HEK293 (cell line): ENCODE data around the gene GJA9.
A peak's percentile ranks its signal among the peaks of the same experiment; 100 is the strongest.

Source experiments
- IKZF3 ChIP-seq: fragments of 450-650 bp; IDR thresholded peaks from 2 replicates; pipeline ENCODE4 v1.5.0; 2018; ENCODE audit warnings: missing biosample characterization, mild to moderate bottlenecking, missing genetic modification characterization, moderate library complexity
- MEIS1 ChIP-seq: sonication (generic); formaldehyde crosslinking; IDR thresholded peaks from 2 replicates; pipeline ENCODE4 v1.8.1; 2022; ENCODE audit warnings: missing genetic modification reagents, mild to moderate bottlenecking, borderline replicate concordance
- SP2 ChIP-seq: fragments of 450-650 bp; formaldehyde crosslinking; IDR thresholded peaks from 2 replicates; pipeline ENCODE4 v1.5.1; 2016; ENCODE audit warnings: missing biosample characterization, missing genetic modification characterization
- ZBTB48 ChIP-seq: fragments of 450-650 bp; formaldehyde crosslinking; IDR thresholded peaks from 2 replicates; pipeline ENCODE4 v1.5.1; 2016; ENCODE audit warnings: missing biosample characterization, missing genetic modification characterization
- ZEB2 ChIP-seq: fragments of 450-650 bp; formaldehyde crosslinking; IDR thresholded peaks from 2 replicates; pipeline ENCODE4 v1.5.1; 2016; ENCODE audit warnings: missing biosample characterization, missing genetic modification characterization
- ZIC2 ChIP-seq: fragments of 450-650 bp; formaldehyde crosslinking; IDR thresholded peaks from 2 replicates; pipeline ENCODE4 v1.5.1; 2016; ENCODE audit warnings: missing biosample characterization, missing genetic modification characterization
- ZNF114 ChIP-seq: fragments of 450-650 bp; formaldehyde crosslinking; IDR thresholded peaks from 2 replicates; pipeline ENCODE4 v1.5.0; 2017; ENCODE audit warnings: missing biosample characterization, missing genetic modification characterization
- ZNF211 ChIP-seq: fragments of 450-650 bp; formaldehyde crosslinking; IDR thresholded peaks from 2 replicates; pipeline ENCODE4 v1.5.1; 2016; ENCODE audit warnings: low read depth, missing biosample characterization, missing genetic modification characterization
- ZNF266 ChIP-seq: fragments of 450-650 bp; formaldehyde crosslinking; IDR thresholded peaks from 2 replicates; pipeline ENCODE4 v1.5.1; 2016; ENCODE audit warnings: missing biosample characterization, missing genetic modification characterization, low read depth
- ZNF335 ChIP-seq: fragments of 450-650 bp; formaldehyde crosslinking; conservative IDR thresholded peaks from 2 replicates; pipeline ENCODE4 v1.5.1; 2016; ENCODE audit warnings: missing biosample characterization, missing genetic modification characterization
- ZNF354C ChIP-seq: fragments of 450-650 bp; formaldehyde crosslinking; IDR thresholded peaks from 2 replicates; pipeline ENCODE4 v1.5.1; 2016; ENCODE audit warnings: missing biosample characterization, missing genetic modification characterization, low read depth, borderline replicate concordance
- ZNF48 ChIP-seq: fragments of 450-650 bp; formaldehyde crosslinking; IDR thresholded peaks from 2 replicates; pipeline ENCODE4 v1.5.1; 2016; ENCODE audit warnings: missing biosample characterization, missing genetic modification characterization
- ZNF624 ChIP-seq: fragments of 450-650 bp; formaldehyde crosslinking; IDR thresholded peaks from 2 replicates; pipeline ENCODE4 v1.5.1; 2017; ENCODE audit warnings: missing biosample characterization, missing genetic modification characterization
- ZNF791 ChIP-seq: fragments of 450-650 bp; formaldehyde crosslinking; IDR thresholded peaks from 2 replicates; pipeline ENCODE4 v1.5.1; 2016; ENCODE audit warnings: missing biosample characterization, missing genetic modification characterization
- ZXDB ChIP-seq: fragments of 450-650 bp; formaldehyde crosslinking; IDR thresholded peaks from 2 replicates; pipeline ENCODE4 v1.5.1; 2016; ENCODE audit warnings: missing biosample characterization, missing genetic modification characterization
- TF ChIP-seq, protein P1 (sequence below): fragments of 450-650 bp; formaldehyde crosslinking; IDR thresholded peaks from 2 replicates; pipeline ENCODE4 v1.5.1; 2016; ENCODE audit warnings: missing biosample characterization, missing genetic modification characterization, borderline replicate concordance
- TF ChIP-seq, protein P2 (sequence below): fragments of 450-650 bp; formaldehyde crosslinking; IDR thresholded peaks from 2 replicates; pipeline ENCODE4 v1.5.1; 2016; ENCODE audit warnings: missing biosample characterization, missing genetic modification characterization
- TF ChIP-seq, protein P3 (sequence below): fragments of 450-650 bp; formaldehyde crosslinking; IDR thresholded peaks from 2 replicates; pipeline ENCODE4 v1.5.1; 2016; ENCODE audit warnings: missing biosample characterization, missing genetic modification characterization
- TF ChIP-seq, protein P4 (sequence below): fragments of 450-650 bp; formaldehyde crosslinking; IDR thresholded peaks from 2 replicates; pipeline ENCODE4 v1.5.1; 2016; ENCODE audit warnings: missing biosample characterization, missing genetic modification characterization
- TF ChIP-seq, protein P5 (sequence below): fragments of 450-650 bp; formaldehyde crosslinking; IDR thresholded peaks from 2 replicates; pipeline ENCODE4 v1.5.1; 2017; ENCODE audit warnings: missing biosample characterization, missing genetic modification characterization
- TF ChIP-seq, protein P6 (sequence below): fragments of 450-650 bp; formaldehyde crosslinking; conservative IDR thresholded peaks from 2 replicates; pipeline ENCODE4 v1.5.1; 2016; ENCODE audit warnings: low read depth, missing biosample characterization, missing genetic modification characterization
- TF ChIP-seq, protein P7 (sequence below): fragments of 450-650 bp; formaldehyde crosslinking; IDR thresholded peaks from 2 replicates; pipeline ENCODE4 v1.5.1; 2017; ENCODE audit warnings: missing biosample characterization, missing genetic modification characterization

The GJA9 gene

DNA sequence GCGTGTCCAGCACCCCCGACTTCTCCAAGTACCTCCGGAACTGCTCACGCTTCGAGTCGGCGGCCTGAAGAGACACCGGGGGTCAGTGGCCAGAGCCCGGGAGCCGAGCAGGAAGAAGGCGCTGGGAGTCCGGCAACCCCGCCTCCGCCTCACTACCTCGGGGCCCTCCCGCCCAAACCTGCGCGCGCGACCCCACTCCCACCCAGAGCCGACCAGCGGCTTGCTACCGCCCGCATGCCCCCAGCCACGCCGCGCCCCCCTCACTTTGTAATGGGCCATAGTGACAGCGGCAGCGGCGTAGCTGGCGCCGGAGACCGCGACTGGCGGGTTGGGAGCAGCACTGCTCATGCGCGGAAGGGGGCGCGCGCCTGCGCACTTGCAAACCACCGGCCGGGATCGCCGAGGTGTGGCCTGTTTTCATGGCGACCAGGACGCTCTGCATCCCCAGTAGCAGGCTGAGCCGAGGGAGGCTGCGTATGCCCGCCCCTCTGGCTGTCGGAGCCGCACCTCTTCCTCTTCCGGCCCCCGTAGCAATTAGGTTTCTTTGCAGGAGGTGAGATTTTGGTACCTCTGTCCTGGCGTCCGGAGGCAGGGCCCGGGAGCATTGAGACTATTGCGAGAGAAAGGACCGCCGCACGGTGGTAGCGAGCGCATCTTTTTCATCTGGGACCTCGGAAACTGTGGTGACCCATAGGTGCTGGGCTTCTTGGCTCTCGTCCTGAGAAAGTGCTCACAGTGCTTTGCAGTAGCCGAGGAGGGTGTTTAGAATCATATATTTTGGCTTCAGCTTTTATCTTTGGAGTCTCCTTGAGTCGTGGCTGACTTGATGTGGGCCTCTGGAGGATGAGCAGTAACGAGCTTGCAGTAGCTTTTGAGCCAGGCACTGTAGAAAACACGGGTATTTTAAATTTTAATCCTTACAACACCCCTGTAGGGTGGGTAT is 8.1 kb downstream of the GJA9 start, which contains the start of gene MYCBP (continued):
- peak; percentile 63; the same call in 1 of the 2 replicates for TF ChIP-seq ZXDB (tag by site-specific recombination)
- TF ChIP-seq, protein P1, sequence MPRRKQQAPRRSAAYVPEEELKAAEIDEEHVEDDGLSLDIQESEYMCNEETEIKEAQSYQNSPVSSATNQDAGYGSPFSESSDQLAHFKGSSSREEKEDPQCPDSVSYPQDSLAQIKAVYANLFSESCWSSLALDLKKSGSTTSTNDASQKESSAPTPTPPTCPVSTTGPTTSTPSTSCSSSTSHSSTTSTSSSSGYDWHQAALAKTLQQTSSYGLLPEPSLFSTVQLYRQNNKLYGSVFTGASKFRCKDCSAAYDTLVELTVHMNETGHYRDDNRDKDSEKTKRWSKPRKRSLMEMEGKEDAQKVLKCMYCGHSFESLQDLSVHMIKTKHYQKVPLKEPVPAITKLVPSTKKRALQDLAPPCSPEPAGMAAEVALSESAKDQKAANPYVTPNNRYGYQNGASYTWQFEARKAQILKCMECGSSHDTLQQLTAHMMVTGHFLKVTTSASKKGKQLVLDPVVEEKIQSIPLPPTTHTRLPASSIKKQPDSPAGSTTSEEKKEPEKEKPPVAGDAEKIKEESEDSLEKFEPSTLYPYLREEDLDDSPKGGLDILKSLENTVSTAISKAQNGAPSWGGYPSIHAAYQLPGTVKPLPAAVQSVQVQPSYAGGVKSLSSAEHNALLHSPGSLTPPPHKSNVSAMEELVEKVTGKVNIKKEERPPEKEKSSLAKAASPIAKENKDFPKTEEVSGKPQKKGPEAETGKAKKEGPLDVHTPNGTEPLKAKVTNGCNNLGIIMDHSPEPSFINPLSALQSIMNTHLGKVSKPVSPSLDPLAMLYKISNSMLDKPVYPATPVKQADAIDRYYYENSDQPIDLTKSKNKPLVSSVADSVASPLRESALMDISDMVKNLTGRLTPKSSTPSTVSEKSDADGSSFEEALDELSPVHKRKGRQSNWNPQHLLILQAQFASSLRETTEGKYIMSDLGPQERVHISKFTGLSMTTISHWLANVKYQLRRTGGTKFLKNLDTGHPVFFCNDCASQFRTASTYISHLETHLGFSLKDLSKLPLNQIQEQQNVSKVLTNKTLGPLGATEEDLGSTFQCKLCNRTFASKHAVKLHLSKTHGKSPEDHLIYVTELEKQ (tag by site-specific recombination) = no peak
- peak; percentile 86 for TF ChIP-seq SP2 (tag by site-specific recombination)
- no peak for TF ChIP-seq ZNF114 (tag by site-specific recombination)
- TF ChIP-seq MEIS1 (CRISPR knock-in tag) = no peak
- TF ChIP-seq, protein P2, sequence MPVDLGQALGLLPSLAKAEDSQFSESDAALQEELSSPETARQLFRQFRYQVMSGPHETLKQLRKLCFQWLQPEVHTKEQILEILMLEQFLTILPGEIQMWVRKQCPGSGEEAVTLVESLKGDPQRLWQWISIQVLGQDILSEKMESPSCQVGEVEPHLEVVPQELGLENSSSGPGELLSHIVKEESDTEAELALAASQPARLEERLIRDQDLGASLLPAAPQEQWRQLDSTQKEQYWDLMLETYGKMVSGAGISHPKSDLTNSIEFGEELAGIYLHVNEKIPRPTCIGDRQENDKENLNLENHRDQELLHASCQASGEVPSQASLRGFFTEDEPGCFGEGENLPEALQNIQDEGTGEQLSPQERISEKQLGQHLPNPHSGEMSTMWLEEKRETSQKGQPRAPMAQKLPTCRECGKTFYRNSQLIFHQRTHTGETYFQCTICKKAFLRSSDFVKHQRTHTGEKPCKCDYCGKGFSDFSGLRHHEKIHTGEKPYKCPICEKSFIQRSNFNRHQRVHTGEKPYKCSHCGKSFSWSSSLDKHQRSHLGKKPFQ (tag by site-specific recombination) = no peak
- no peak for TF ChIP-seq ZNF48
- TF ChIP-seq, protein P3, sequence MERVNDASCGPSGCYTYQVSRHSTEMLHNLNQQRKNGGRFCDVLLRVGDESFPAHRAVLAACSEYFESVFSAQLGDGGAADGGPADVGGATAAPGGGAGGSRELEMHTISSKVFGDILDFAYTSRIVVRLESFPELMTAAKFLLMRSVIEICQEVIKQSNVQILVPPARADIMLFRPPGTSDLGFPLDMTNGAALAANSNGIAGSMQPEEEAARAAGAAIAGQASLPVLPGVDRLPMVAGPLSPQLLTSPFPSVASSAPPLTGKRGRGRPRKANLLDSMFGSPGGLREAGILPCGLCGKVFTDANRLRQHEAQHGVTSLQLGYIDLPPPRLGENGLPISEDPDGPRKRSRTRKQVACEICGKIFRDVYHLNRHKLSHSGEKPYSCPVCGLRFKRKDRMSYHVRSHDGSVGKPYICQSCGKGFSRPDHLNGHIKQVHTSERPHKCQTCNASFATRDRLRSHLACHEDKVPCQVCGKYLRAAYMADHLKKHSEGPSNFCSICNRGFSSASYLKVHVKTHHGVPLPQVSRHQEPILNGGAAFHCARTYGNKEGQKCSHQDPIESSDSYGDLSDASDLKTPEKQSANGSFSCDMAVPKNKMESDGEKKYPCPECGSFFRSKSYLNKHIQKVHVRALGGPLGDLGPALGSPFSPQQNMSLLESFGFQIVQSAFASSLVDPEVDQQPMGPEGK = peak; percentile 81
- TF ChIP-seq, protein P4, sequence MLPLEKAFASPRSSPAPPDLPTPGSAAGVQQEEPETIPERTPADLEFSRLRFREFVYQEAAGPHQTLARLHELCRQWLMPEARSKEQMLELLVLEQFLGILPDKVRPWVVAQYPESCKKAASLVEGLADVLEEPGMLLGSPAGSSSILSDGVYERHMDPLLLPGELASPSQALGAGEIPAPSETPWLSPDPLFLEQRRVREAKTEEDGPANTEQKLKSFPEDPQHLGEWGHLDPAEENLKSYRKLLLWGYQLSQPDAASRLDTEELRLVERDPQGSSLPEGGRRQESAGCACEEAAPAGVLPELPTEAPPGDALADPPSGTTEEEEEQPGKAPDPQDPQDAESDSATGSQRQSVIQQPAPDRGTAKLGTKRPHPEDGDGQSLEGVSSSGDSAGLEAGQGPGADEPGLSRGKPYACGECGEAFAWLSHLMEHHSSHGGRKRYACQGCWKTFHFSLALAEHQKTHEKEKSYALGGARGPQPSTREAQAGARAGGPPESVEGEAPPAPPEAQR (tag by site-specific recombination) = no peak
- TF ChIP-seq, protein P5, sequence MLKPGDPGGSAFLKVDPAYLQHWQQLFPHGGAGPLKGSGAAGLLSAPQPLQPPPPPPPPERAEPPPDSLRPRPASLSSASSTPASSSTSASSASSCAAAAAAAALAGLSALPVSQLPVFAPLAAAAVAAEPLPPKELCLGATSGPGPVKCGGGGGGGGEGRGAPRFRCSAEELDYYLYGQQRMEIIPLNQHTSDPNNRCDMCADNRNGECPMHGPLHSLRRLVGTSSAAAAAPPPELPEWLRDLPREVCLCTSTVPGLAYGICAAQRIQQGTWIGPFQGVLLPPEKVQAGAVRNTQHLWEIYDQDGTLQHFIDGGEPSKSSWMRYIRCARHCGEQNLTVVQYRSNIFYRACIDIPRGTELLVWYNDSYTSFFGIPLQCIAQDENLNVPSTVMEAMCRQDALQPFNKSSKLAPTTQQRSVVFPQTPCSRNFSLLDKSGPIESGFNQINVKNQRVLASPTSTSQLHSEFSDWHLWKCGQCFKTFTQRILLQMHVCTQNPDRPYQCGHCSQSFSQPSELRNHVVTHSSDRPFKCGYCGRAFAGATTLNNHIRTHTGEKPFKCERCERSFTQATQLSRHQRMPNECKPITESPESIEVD (tag by site-specific recombination) = no peak
- no peak for TF ChIP-seq ZBTB48 (tag by site-specific recombination)
- TF ChIP-seq ZNF791 = no peak
- no peak for TF ChIP-seq ZNF266
- TF ChIP-seq, protein P6, sequence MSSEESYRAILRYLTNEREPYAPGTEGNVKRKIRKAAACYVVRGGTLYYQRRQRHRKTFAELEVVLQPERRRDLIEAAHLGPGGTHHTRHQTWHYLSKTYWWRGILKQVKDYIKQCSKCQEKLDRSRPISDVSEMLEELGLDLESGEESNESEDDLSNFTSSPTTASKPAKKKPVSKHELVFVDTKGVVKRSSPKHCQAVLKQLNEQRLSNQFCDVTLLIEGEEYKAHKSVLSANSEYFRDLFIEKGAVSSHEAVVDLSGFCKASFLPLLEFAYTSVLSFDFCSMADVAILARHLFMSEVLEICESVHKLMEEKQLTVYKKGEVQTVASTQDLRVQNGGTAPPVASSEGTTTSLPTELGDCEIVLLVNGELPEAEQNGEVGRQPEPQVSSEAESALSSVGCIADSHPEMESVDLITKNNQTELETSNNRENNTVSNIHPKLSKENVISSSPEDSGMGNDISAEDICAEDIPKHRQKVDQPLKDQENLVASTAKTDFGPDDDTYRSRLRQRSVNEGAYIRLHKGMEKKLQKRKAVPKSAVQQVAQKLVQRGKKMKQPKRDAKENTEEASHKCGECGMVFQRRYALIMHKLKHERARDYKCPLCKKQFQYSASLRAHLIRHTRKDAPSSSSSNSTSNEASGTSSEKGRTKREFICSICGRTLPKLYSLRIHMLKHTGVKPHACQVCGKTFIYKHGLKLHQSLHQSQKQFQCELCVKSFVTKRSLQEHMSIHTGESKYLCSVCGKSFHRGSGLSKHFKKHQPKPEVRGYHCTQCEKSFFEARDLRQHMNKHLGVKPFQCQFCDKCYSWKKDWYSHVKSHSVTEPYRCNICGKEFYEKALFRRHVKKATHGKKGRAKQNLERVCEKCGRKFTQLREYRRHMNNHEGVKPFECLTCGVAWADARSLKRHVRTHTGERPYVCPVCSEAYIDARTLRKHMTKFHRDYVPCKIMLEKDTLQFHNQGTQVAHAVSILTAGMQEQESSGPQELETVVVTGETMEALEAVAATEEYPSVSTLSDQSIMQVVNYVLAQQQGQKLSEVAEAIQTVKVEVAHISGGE (tag by site-specific recombination) = peak; percentile 76
- no peak for TF ChIP-seq ZEB2 (tag by site-specific recombination)
- no peak for TF ChIP-seq ZIC2 (tag by site-specific recombination)
- no peak for TF ChIP-seq IKZF3
- no peak for TF ChIP-seq ZNF354C (tag by site-specific recombination)
- peak; percentile 76 for TF ChIP-seq ZNF335 (tag by site-specific recombination)
- TF ChIP-seq ZNF211 (tag by site-specific recombination) = no peak
- TF ChIP-seq, protein P7, sequence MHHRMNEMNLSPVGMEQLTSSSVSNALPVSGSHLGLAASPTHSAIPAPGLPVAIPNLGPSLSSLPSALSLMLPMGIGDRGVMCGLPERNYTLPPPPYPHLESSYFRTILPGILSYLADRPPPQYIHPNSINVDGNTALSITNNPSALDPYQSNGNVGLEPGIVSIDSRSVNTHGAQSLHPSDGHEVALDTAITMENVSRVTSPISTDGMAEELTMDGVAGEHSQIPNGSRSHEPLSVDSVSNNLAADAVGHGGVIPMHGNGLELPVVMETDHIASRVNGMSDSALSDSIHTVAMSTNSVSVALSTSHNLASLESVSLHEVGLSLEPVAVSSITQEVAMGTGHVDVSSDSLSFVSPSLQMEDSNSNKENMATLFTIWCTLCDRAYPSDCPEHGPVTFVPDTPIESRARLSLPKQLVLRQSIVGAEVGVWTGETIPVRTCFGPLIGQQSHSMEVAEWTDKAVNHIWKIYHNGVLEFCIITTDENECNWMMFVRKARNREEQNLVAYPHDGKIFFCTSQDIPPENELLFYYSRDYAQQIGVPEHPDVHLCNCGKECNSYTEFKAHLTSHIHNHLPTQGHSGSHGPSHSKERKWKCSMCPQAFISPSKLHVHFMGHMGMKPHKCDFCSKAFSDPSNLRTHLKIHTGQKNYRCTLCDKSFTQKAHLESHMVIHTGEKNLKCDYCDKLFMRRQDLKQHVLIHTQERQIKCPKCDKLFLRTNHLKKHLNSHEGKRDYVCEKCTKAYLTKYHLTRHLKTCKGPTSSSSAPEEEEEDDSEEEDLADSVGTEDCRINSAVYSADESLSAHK (tag by site-specific recombination) = no peak
- no peak for TF ChIP-seq ZNF624
